Measurements from ENCODE around the gene ASIC4. TPM values are rescaled to one million over a fixed set of nuclear protein-coding genes. Genes with fewer than 3 reads are reported as not detected.

The ASIC4 gene
- total and polyA plus RNA-seq, 2 of the 13 experiments (the other 11 are each of a cell fraction or from before 2014, with no cell fraction given) = 0.03 TPM; not detected in 1

DNA sequence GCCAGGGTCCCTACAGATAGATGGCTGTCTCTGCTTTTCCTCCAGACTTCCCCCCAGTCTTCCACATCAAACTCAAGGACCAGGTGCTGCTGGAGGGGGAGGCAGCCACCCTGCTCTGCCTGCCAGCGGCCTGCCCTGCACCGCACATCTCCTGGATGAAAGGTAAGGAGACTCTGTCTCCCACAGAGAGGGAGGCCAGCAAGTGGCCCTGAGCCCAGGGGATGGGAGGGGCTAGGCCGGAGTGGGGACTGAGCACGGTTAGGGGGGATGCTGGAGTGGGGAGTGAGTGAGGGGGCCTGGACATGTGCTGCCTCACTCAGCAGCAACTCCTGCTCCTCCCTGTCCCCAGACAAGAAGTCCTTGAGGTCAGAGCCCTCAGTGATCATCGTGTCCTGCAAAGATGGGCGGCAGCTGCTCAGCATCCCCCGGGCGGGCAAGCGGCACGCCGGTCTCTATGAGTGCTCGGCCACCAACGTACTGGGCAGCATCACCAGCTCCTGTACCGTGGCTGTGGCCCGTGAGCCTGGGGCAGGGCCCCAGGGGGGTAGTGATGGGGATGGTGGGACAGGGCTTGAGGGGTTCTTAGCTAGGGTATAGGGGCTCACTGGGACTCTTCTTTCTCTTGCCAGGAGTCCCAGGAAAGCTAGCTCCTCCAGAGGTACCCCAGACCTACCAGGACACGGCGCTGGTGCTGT lies 26.0 kb upstream of the ASIC4 start (continued):
- TF ChIP-seq, protein P1, sequence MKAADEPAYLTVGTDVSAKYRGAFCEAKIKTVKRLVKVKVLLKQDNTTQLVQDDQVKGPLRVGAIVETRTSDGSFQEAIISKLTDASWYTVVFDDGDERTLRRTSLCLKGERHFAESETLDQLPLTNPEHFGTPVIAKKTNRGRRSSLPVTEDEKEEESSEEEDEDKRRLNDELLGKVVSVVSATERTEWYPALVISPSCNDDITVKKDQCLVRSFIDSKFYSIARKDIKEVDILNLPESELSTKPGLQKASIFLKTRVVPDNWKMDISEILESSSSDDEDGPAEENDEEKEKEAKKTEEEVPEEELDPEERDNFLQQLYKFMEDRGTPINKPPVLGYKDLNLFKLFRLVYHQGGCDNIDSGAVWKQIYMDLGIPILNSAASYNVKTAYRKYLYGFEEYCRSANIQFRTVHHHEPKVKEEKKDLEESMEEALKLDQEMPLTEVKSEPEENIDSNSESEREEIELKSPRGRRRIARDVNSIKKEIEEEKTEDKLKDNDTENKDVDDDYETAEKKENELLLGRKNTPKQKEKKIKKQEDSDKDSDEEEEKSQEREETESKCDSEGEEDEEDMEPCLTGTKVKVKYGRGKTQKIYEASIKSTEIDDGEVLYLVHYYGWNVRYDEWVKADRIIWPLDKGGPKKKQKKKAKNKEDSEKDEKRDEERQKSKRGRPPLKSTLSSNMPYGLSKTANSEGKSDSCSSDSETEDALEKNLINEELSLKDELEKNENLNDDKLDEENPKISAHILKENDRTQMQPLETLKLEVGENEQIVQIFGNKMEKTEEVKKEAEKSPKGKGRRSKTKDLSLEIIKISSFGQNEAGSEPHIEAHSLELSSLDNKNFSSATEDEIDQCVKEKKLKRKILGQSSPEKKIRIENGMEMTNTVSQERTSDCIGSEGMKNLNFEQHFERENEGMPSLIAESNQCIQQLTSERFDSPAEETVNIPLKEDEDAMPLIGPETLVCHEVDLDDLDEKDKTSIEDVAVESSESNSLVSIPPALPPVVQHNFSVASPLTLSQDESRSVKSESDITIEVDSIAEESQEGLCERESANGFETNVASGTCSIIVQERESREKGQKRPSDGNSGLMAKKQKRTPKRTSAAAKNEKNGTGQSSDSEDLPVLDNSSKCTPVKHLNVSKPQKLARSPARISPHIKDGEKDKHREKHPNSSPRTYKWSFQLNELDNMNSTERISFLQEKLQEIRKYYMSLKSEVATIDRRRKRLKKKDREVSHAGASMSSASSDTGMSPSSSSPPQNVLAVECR (CRISPR knock-in tag; IDR thresholded peaks at IDR 0.05; ENCODE audit: borderline replicate concordance) = no peak
- no peak for TF ChIP-seq ZSCAN20 (CRISPR knock-in tag; IDR thresholded peaks at IDR 0.05; ENCODE audit: borderline replicate concordance)
- TF ChIP-seq ZBTB7B (CRISPR knock-in tag; IDR thresholded peaks at IDR 0.05) = no peak

DNA sequence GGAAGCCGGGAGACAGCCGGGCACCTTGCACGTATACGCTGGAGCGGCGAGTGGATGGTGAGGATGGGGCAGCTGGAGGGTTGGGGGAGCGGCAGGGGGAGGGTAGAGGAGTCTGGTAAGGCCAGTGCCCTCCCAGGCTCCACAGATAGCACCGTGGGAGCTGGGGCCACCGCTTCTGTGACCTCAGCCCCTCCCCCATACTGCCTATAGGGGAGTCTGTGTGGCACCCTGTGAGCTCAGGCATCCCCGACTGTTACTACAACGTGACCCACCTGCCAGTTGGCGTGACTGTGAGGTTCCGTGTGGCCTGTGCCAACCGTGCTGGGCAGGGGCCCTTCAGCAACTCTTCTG lies 25.5 kb upstream of the ASIC4 start:
- Histone ChIP-seq H3K9me3 (ENCODE audit: low read length) (no peaks in the 10 kb centered on the region), H3K27ac (ENCODE audit: extremely low read length, insufficient read depth, low read length) (no peak overlapping the region), H3K9ac (ENCODE audit: insufficient read depth, low read depth, low read length) (no peak overlapping the region), H2AFZ (ENCODE audit: low read length) (no peak overlapping the region), H3K79me2 (ENCODE audit: insufficient read depth, low read length) (no peaks in the 10 kb centered on the region), H3K36me3 (replicated peaks in 1 of 2; ENCODE audit: control insufficient read depth in 1 of 2, insufficient read depth in 2 of 2, low read length in 2 of 2) (no peaks in the 10 kb centered on the region), H3K4me1 (ENCODE audit: insufficient read depth, low read length) (peaks cover 6% of the 10 kb centered on the region; the same call in 1 of the 2 replicates), H3K27me3 (ENCODE audit: control insufficient read depth in 1 of 2, insufficient read depth in 2 of 2, low read length in 2 of 2) (peaks cover 51 to 100% of the 10 kb centered on the region in 2 experiments; a peak in 4 of 5 replicates), H3K4me3 (replicated peaks in 1 of 3; ENCODE audit: insufficient read depth in 1 of 3, low read depth in 2 of 3, low read length in 3 of 3) (no peak overlapping the region), H3K4me2 (ENCODE audit: low read depth, low read length) (no peak overlapping the region), H4K20me1 (ENCODE audit: insufficient read depth, low read length) (no peaks in the 10 kb centered on the region)
- WGBS (ENCODE audit: low lambda C conversion rate) = 14% methylated on average over 12 of the region's 14 CpGs
- BruUV-seq (replicated peaks) = no TSS peak
- CTCF ChIA-PET (ENCODE audit: low intra/inter-chr PET ratio, low total read pairs) = no interaction called here
- DNase-seq (ENCODE audit: low spot score) (no peak), FAIRE-seq (no peak), ATAC-seq (no peak)
- POLR2A ChIA-PET = interaction anchor here (1.1 kb wide), 1 partner anchor 9 kb away, joined by 3 read pairs; no protein-coding TSS in a partner anchor
- TF ChIP-seq FOXP1 (IDR thresholded peaks at IDR 0.05) = no peak
- TF ChIP-seq FOXP1 (CRISPR knock-in tag; IDR thresholded peaks at IDR 0.05) = no peak
- TF ChIP-seq, protein P2, sequence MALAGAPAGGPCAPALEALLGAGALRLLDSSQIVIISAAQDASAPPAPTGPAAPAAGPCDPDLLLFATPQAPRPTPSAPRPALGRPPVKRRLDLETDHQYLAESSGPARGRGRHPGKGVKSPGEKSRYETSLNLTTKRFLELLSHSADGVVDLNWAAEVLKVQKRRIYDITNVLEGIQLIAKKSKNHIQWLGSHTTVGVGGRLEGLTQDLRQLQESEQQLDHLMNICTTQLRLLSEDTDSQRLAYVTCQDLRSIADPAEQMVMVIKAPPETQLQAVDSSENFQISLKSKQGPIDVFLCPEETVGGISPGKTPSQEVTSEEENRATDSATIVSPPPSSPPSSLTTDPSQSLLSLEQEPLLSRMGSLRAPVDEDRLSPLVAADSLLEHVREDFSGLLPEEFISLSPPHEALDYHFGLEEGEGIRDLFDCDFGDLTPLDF (CRISPR knock-in tag; IDR thresholded peaks at IDR 0.05) = no peak
- no peak for TF ChIP-seq BHLHE40 (IDR thresholded peaks at IDR 0.05; ENCODE audit: low read length)
- no peak for TF ChIP-seq JDP2 (CRISPR knock-in tag; IDR thresholded peaks at IDR 0.05; ENCODE audit: borderline replicate concordance)
- TF ChIP-seq ZFP36L2 (CRISPR knock-in tag; IDR thresholded peaks at IDR 0.05) = no peak
- TF ChIP-seq CBX5 (CRISPR knock-in tag; IDR thresholded peaks at IDR 0.05; ENCODE audit: borderline replicate concordance) = no peak
- TF ChIP-seq, protein P3, sequence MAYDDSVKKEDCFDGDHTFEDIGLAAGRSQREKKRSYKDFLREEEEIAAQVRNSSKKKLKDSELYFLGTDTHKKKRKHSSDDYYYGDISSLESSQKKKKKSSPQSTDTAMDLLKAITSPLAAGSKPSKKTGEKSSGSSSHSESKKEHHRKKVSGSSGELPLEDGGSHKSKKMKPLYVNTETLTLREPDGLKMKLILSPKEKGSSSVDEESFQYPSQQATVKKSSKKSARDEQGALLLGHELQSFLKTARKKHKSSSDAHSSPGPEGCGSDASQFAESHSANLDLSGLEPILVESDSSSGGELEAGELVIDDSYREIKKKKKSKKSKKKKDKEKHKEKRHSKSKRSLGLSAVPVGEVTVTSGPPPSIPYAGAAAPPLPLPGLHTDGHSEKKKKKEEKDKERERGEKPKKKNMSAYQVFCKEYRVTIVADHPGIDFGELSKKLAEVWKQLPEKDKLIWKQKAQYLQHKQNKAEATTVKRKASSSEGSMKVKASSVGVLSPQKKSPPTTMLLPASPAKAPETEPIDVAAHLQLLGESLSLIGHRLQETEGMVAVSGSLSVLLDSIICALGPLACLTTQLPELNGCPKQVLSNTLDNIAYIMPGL (CRISPR knock-in tag; IDR thresholded peaks at IDR 0.05; ENCODE audit: borderline replicate concordance in 1 of 2, low read depth in 1 of 2) = no peak
- TF ChIP-seq RFXAP (CRISPR knock-in tag; IDR thresholded peaks at IDR 0.05; ENCODE audit: borderline replicate concordance) = no peak
- TF ChIP-seq ZFP41 (CRISPR knock-in tag; IDR thresholded peaks at IDR 0.05; ENCODE audit: borderline replicate concordance) = no peak
- TF ChIP-seq ARID2 (CRISPR knock-in tag; IDR thresholded peaks at IDR 0.05; ENCODE audit: borderline replicate concordance) = no peak
- TF ChIP-seq ZNF605 (CRISPR knock-in tag; IDR thresholded peaks at IDR 0.05) = no peak
- intact Hi-C loops (cut with micrococcal nuclease; ENCODE audit: unreplicated experiment) = no loop called here
- in situ Hi-C loops (cut with HindIII; ENCODE audit: extremely low pct_ligation_motif_present, low pct_unique_long_range_greater_than_20kb) = no loop called here

All from HepG2 (cell line).